GM18951 (cell line): ENCODE results near the gene LUZP2.

Source experiments
- POLR2A ChIP-seq: IDR thresholded peaks from 4 replicates; pipeline ENCODE4 v1.6.1; 2011; ENCODE audit warnings: mild to moderate bottlenecking; ENCODE audit not compliant: insufficient read length, insufficient read depth; ENCODE audit errors: extremely low read depth
- in situ Hi-C: fragments of 300-500 bp; cut with MboI; formaldehyde crosslinking; loops from one replicate; pipeline ENCODE4 v1.12.0; 2022; ENCODE audit warnings: low sequenced_read_pairs, mixed read lengths, inconsistent platforms; ENCODE audit not compliant: unreplicated experiment

The LUZP2 gene

DNA sequence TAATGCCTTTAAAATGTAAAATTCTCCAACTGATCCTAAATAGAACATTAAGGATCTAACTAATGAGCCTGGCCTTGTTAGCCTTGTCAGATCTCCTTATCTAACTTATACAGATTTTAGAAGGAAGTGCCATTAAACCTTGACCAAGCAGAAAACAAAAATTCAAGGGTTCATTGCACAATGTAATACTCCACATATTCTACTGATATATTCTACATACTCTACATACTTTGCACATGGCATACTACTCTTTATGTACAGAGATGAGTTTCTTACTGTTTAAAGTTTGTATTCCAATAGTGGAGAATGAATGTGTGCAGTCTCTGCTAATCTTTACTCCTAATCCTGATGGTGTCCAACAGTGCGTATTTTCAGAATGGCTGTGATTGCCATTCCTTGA lies 297.2 kb downstream of the LUZP2 start:
- no peak for TF ChIP-seq POLR2A

DNA sequence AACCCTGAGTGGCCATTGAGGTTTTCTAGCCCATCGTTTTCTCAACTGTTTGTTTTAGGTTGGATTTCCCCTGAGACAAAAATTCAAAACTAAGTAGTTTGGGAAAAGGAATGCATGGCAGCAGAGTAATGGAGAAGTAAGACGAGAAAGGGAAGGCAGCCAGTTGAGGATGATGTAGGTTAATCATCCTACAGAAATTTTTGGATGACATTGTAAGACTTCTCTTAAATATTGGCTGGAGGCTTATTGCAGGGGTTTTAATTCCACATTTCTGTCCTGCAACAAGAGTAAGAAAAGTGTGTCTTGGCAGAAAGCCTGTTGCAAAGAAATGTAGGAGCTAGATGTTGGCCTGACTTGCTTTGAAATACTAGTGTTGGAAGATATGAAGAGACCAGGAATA lies 308.8 kb downstream of the LUZP2 start:
- in situ Hi-C loops: no loop called here
- TF ChIP-seq POLR2A: no peak

More for the DNA sequence above, 297.2 kb downstream of the LUZP2 start:
- in situ Hi-C loops: no loop called here

DNA sequence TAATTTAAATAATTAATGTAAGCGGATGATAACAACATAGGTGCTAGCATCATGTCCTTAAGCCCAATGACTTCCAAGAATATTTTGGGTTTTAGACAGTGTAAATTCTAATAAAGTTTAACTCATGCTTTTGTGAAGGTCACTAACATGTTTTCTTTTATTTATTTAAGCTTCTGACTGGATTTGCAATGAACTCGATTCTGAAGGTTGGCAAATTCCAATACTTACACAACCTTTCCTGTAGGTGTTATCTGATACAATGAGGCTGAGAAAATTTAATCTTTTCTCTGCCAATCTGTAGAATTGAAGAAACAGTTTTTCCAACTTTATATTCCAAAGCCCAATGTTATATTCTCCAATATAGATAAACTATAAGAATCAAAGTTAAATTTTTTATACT lies 311.3 kb downstream of the LUZP2 start:
- in situ Hi-C loops: no loop called here
- no peak for TF ChIP-seq POLR2A

DNA sequence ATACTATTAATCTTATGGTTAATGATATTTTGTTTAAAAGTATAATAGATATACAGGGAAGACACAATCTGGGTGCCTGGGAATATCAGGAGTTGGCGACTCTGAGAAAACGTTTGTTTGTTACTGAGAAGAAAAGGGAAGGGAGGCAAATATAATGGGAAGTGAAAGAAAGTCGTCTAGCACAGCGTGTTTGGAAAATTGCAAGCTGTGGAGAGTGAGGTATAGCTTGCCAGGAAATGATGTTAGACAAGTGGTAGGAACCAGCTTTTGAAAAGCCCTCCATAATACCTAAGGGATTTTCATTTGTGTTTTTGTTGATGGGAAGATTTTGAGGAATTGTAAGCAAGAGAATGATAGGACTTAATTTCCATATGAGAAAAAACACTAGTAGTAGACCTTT lies 322.2 kb downstream of the LUZP2 start:
- in situ Hi-C loops: no loop called here
- no peak for TF ChIP-seq POLR2A

DNA sequence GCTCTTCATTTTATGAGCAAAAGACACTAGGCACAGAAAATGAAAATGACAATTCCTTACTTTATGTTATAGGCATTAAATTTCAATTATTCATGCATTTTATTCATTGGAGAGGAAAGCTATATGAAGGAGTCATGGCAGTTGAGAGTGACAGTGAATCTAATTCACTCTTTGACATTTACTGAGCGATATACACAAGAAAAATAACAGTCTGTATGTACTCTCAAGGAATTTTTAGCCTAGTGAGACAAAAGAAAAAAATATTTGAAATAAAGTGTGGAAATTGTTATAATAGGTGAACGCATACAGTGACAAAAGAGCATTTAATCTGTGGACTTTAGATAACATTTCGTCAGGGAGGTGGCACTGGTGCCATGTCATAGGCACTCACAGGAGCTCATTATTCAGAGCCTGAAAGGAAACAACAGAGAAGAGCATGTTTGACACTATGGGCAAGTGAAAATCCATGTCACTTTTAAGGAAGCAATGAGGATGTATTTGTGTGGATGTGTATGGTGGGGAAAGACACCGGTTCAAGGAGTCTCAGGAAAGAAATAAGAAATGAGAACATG lies 323.1 kb downstream of the LUZP2 start:
- in situ Hi-C loops: no loop called here

DNA sequence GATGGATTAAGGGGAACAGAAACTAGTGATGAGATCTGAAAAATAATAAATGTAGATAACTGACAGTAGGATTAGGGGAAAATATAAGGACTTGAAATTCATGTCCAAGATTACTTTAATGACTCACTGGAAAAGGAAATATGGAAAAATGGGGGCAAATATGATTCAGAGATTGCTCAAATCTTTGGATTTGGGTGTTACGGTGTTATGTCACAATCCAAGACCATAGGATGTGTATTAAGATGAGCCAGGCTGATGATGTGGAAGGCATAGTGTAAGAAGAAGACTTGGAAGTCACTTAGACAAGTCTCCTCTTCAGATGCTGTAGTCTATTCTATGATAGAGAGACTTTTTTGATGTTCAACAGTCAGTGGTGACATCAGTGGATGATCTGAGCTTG lies 323.7 kb downstream of the LUZP2 start:
- TF ChIP-seq POLR2A: no peak
- in situ Hi-C loops: no loop called here

More for the DNA sequence above, 323.1 kb downstream of the LUZP2 start:
- TF ChIP-seq POLR2A: no peak

DNA sequence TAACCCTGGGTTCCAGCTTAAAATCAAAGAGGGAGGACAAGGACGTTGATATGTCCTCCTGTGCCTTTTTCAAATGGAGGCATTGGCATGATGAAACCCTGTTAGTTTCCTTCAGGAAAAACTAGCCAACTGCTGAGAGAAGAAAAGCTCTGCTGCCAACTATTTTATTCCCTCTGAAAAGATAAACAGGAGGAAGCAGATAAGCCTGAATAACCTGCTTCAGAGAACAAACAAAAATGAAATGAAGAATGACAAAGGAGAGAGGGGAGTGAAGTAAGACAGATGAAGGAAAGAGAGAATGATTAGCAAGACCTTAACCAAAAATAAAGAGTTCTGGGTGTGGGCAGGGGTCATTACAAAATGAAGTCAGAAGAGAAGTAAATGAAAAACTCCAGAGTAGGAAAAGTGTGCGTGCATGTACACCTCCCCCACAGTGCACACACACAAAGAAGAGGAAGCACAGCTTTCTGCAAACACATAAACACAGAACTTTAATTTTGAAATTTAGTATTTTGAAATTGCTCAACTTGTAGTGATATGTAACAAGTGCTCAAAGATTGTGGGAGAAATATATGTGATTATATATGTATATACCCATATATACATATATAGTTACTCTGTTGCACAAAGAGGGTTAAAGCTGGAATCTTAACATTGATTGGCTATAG lies 332.2 kb downstream of the LUZP2 start:
- in situ Hi-C loops: no loop called here
- no peak for TF ChIP-seq POLR2A

DNA sequence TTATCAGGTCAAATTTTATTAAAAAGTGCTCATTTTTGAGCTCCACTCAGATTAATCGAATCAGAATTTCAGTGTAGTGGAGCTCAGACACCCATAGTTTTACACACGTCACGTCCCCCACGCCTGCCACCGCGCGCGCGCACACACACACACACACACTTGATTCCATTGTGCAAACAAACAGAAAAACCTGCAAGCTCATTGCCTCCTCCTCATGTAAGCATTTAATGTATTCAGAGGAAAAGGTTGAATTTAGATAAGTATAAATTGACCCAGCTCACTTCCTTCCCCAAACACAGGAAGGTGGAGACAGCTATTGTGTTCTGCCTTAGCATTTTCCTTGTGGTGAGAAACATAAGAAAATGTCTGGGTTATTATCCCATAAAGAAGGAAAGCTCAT lies 336.7 kb downstream of the LUZP2 start:
- no peak for TF ChIP-seq POLR2A

DNA sequence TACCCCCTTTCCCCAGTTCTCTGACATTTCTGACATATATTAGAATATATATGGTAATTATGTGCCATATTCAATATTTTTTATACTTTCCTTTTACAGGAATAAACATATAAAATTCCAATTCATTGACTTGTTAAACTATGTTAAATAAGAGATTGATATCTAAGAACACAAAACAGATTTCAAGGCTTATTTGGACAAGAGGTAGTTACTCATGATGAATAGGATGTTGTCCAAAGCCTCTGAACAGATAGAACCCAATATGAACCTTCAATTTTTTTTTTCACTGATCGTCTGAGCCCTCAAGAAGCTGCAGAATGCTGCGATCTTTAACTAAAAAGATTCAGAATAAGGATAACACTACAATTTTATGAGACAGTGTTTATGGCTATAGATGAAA lies 340.3 kb downstream of the LUZP2 start:
- in situ Hi-C loops: no loop called here
- TF ChIP-seq POLR2A: no peak

More for the DNA sequence above, 336.7 kb downstream of the LUZP2 start:
- in situ Hi-C loops: no loop called here

DNA sequence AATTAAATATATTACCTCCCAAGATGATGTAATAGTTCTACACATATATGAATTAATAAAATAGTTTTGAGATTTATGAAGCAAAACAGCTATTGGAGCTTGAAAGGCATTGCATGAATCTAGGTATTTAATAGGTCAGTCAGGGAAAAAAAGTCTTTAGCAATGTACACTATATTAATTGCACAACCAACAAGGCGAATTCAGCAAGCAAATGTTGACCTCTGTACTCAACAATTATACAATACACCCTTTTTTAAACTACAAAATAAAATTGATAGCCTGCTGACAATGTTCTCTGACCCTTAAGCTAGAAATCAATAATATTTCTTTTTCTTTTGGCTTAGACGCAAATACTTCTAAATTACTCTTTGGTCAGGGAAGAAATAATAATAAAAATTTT lies 345.5 kb downstream of the LUZP2 start:
- no peak for TF ChIP-seq POLR2A
- in situ Hi-C loops: no loop called here

DNA sequence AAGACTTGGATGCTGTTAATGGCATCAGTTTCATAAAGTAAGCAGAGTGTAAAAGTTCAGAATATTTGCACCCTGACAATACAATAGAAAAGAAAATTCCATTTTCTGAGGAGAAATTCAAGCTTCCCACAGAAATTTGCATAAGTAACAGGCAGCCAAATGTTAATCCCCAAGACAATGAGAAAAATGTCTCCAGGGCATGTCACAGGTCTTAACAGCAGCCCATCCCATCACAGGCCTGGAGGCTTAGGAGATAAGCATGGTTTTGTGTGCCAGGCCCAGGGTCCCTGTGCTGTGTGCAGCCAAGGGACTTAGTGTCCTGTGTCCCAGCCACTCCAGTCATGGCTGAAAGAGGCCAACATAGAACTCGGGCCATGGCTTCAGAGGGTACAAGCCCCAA lies 347.6 kb downstream of the LUZP2 start:
- no peak for TF ChIP-seq POLR2A
- in situ Hi-C loops: no loop called here

DNA sequence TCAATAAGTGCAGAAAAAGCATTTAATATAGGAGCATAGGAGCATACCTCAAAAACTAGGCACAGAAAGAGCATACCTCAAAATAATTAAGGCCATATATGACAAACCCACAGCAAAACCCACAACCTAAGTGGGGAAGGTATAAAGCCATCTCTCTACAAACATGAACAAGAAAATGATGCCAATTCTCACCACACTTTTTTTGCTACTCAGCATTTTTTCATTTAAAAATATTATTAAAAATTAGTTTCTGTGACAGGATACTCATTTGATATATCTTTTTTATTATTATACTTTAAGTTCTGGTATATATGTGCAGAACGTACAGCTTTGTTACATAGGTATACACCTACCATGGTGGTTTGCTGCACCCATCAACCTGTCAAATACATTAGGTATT lies 352.0 kb downstream of the LUZP2 start:
- no peak for TF ChIP-seq POLR2A
- in situ Hi-C loops: no loop called here

DNA sequence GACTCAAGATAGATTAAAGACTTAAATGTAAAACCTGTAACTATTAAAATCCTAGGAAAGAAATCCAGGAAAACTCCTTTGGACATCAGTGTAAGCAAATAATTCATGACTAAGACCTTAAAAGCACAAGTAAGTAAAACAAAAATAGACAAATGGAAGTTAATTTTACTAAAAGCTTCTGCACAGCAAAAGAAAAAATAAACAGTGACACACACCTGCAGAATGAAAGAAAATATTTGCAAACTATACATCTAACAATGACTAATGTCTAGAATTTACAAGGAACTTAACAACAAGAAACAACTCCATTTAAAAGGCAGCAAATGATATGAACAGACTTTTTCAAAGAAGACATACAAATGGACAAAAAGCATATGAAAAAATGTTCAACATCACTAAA lies 359.1 kb downstream of the LUZP2 start:
- TF ChIP-seq POLR2A: no peak
- in situ Hi-C loops: no loop called here

DNA sequence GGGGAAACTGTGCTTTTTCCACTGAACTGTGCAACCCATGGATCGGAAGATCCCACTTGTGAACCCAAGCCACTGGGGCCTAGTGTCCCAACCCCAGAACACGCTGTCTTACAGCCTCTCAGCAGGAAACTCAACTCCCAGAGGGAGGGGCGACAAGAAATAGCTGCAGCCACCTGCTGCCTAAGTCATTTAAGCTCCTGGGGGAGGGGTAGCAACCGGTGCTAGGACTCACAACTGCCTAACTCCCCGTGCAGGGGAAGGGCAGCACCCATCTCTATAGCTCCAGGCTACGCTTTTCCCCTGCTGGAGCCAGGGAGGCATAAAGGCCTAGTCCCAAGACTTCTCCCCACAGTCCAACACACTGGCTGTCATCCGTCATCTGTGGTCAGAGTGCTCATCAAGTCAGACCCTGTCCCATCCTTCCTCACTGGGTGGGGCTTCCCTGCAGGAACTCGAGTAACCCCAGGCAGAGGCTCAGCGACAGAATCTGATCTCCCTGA lies 363.0 kb downstream of the LUZP2 start:
- in situ Hi-C loops: no loop called here

DNA sequence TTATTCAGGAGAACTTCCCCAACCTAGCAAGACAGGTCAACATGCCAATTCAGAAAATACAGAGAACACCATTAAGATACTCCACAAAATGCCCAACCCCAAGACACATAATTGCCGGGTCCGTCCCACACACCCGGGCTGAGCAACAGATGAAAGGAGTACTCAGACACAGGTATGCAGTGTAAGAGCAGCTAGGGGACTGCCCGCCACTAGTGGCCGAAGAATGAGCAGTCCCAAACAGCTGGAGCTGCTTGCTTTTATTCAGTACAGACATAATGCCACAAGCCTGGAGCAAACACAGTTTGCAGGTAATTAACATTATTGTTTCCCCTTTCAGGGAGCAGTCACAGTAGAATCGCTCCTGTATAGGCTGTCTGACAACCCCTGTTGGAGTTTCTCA lies 364.6 kb downstream of the LUZP2 start:
- in situ Hi-C loops: no loop called here
- TF ChIP-seq POLR2A: no peak

More for the DNA sequence above, 363.0 kb downstream of the LUZP2 start:
- TF ChIP-seq POLR2A: no peak

DNA sequence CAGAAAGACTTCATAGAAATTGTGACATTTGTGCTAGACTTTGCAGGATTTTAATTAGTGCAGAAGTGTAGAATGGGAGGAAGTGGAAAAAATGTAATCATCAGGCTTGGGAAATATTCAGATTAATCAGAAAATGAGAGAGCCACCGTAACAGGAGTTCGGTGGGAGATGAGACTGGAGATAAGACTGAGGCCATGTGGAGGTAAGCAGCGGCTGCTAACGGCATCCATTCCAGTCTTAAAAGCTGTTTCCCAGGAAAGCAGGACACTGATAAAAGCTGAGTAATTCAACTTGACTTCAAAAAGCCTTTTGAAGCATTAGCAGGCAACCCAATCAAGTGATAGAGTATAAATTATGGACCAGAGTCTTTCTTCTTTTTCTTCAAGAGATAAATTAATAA lies 369.9 kb downstream of the LUZP2 start:
- in situ Hi-C loops: no loop called here
- TF ChIP-seq POLR2A: no peak
